Activated naive CD8-positive, alpha-beta T cell (primary cell): ENCODE results near the gene BCAS3.
"Not testable (repeated sequence)": the region's sequence is repeated elsewhere in the genome, so short reads cannot be mapped to it uniquely, and the experiment has no call there.

Experiments used
- H3K27ac Mint-ChIP-seq: one replicate; pipeline ENCODE4 v1.8.0; 2021; ENCODE audit warnings: mixed read lengths
- H3K27me3 Mint-ChIP-seq: one replicate; pipeline ENCODE4 v1.8.0; 2021; ENCODE audit warnings: mixed read lengths
- H3K36me3 Mint-ChIP-seq: one replicate; pipeline ENCODE4 v1.8.0; 2021; ENCODE audit warnings: mixed read lengths
- H3K4me1 Mint-ChIP-seq: one replicate; pipeline ENCODE4 v1.8.0; 2021; ENCODE audit warnings: low read depth, mixed read lengths
- H3K4me3 Mint-ChIP-seq: one replicate; pipeline ENCODE4 v1.8.0; 2021; ENCODE audit warnings: mild to moderate bottlenecking, mixed read lengths
- H3K9me3 Mint-ChIP-seq: one replicate; pipeline ENCODE4 v1.8.0; 2021; ENCODE audit warnings: low read depth, mixed read lengths

The BCAS3 gene

DNA sequence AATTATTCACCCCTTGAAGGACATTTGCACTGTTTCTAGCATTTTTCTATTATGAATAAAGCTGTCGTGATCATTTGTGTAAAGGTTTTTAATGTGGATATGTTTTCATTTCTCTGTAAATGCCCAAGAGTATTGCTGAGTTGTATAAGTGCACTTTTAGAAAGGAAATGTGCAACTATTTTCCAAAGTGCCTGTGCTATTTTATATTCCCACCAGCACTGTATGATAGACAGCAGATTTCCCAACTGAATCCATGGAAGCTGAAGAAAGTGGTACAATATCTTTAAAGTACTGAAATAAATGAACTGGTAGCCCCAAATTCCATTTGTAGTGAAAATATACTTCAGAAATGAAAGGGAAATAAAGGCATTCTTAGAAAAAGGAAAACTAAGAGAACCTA is 238.4 kb downstream of the BCAS3 start:
- Mint-ChIP-seq H3K27me3 (no peaks in the 10 kb centered on the region), H3K27ac (no peak overlapping the region), H3K36me3 (peaks cover 29% of the 10 kb centered on the region)

DNA sequence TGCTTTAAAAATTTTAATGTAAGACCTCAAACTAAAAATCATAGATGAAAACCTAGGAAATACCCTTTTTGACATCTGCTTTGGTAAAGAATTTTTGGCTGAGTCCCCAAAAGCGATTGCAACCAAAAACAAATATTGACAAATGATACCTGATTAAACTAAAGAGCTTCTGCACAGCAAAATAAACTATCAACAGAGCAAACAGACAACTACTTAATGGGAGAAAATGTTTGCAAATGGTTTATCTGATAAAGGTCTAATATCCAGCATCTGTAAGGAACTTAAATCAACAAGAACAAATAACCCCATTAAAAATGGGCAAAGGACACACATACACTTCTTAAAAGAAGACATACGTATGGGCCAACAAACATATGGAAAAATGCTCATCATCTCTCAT is 242.5 kb downstream of the BCAS3 start:
- Mint-ChIP-seq H3K9me3 (peaks cover 6% of the 10 kb centered on the region), H3K4me1 (no peaks in the 10 kb centered on the region), H3K27me3 (no peaks in the 10 kb centered on the region), H3K27ac (no peak overlapping the region), H3K4me3 (no peak overlapping the region), H3K36me3 (peaks cover 19% of the 10 kb centered on the region)

More for the DNA sequence above, 238.4 kb downstream of the BCAS3 start:
- no peaks in the 10 kb centered on the region for H3K4me1 Mint-ChIP-seq
- H3K4me3 Mint-ChIP-seq = no peak overlapping the region
- peaks cover 6% of the 10 kb centered on the region for H3K9me3 Mint-ChIP-seq

DNA sequence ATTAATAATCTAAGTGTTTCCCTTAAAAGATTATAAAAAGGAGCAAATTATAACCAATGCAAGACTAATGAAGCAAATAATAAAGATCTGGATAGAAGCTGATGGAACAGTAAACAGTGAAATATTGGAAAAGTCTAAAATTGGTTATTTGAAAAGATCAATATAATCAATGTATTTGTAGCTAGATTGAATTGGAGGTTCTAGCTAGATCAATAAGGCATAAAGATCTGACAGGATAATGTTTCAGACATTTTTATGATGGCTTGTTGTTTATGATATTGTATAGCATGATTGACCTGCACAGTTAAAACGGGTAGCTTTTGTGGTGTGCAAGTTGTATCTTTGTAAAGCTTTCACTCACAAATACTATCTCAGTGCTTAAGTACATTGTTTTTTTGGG is 245.3 kb downstream of the BCAS3 start:
- H3K9me3 Mint-ChIP-seq = no peaks in the 10 kb centered on the region
- no peaks in the 10 kb centered on the region for H3K4me1 Mint-ChIP-seq
- H3K4me3 Mint-ChIP-seq = no peak overlapping the region
- H3K27ac Mint-ChIP-seq = no peak overlapping the region
- peaks cover 11% of the 10 kb centered on the region for H3K36me3 Mint-ChIP-seq
- H3K27me3 Mint-ChIP-seq = no peaks in the 10 kb centered on the region

DNA sequence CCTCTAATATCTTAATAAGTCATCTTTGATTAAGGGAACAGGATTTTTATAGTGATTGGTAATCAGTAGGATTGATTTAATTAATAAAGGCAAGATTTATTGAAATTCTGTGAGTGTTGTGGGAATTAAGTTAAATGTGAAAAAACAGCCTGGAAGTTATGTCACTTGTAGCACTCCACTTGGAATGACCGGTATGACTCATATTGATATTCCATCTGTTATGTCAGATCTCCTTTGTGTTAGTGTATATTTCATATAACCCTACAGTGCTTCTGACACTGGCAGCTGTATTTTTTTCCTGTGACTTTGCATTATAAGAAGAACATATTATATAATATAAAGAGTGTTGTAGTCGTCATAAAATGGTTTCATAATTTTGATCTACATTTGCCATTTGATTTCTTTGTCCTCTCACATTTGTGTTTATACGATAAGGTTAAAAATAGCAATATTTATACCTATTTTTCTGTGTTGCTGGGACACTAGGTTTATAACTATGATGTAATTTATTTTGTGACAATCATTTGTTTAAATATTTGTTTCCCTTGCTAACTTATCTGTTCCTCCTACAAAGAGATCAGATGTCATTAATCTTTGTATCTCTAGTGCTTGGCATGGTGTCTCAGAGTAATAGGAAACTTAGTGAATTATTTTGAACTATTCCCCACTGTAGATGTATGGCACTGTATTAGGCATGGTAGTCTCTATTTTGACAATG is 249.0 kb downstream of the BCAS3 start:
- Mint-ChIP-seq H3K4me3 (no peak overlapping the region), H3K9me3 (no peaks in the 10 kb centered on the region), H3K27me3 (no peaks in the 10 kb centered on the region), H3K36me3 (peaks cover 9% of the 10 kb centered on the region), H3K27ac (no peak overlapping the region), H3K4me1 (no peaks in the 10 kb centered on the region)

DNA sequence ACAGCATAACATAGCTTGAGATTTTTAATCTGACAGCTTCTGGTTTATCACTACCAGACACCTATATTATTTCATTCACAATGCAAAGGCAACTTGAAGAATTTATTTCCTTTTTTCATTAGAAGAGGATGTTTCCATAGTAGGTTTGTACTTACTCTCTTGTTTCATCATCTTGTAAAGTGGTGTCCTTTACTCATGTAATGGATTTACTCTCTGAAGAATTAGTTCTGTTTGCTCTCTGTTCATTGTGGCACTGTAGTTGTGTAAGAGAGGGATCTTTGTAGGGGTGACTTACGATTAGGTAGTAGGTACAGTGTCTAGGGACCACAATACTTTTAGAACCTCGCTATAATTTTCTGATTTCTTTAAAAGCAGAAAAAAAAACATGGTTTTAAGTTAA is 256.1 kb downstream of the BCAS3 start:
- no peaks in the 10 kb centered on the region for H3K9me3 Mint-ChIP-seq
- peaks cover 10% of the 10 kb centered on the region for H3K36me3 Mint-ChIP-seq
- no peak overlapping the region for H3K4me3 Mint-ChIP-seq
- H3K27ac Mint-ChIP-seq = no peak overlapping the region
- no peaks in the 10 kb centered on the region for H3K27me3 Mint-ChIP-seq
- no peaks in the 10 kb centered on the region for H3K4me1 Mint-ChIP-seq

DNA sequence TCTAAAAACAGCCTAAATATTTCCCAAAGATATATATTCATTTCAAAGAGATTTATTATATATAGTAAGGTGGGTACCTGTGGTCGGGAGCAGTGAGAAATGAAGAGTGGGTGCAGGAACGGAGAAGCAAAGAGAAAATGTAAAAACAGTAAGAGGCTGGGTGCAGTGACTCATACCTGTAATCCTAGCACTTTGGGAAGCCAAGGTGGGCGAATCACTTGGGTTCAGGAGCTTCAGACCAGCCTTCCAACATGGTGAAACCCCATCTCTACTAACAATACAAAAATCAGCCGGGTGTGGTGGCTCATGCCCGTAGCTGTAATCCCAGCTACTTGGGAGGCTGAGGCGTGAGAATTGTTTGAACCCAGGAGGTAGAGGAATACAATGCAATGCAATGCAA is 257.1 kb downstream of the BCAS3 start:
- no peak overlapping the region for H3K27ac Mint-ChIP-seq
- H3K9me3 Mint-ChIP-seq = no peaks in the 10 kb centered on the region
- H3K27me3 Mint-ChIP-seq = no peaks in the 10 kb centered on the region
- H3K4me1 Mint-ChIP-seq = no peaks in the 10 kb centered on the region
- H3K36me3 Mint-ChIP-seq = peaks cover 13% of the 10 kb centered on the region
- H3K4me3 Mint-ChIP-seq = no peak overlapping the region

DNA sequence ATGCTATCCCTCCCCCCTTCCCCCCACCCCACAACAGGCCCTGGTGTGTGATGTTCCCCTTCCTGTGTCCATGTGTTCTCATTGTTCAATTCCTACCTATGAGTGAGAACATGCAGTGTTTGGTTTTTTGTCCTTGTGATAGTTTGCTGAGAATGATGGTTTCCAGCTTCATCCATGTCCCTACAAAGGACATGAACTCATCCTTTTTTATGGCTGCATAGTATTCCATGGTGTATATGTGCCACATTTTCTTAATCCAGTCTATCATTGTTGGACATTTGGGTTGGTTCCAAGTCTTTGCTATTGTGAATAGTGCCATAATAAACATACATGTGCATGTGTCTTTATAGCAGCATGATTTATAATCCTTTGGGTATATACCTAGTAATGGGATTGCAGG is 258.3 kb downstream of the BCAS3 start:
- peaks cover 13% of the 10 kb centered on the region for H3K36me3 Mint-ChIP-seq
- not testable (repeated sequence) for H3K4me3 Mint-ChIP-seq, H3K4me1 Mint-ChIP-seq, H3K27me3 Mint-ChIP-seq, H3K9me3 Mint-ChIP-seq, H3K27ac Mint-ChIP-seq

DNA sequence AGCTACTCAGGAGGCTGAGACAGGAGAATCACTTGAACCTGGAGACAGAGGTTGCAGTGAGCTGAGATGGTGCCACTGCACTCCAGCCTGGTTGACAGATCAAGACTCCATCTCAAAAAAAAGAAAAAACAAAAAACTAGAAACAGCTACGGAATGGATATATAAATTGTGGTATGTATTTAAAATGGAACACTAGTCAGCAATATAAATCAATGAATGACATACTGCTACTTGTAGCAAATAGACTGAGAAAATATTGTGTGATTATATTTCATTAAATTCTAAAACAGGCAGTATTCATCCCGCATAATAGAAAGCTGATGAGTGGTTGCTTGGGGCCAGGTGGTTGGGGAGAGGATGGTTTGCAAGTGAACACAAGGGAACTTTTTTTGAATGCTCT is 261.7 kb downstream of the BCAS3 start:
- Mint-ChIP-seq H3K27me3 (no peaks in the 10 kb centered on the region), H3K4me1 (no peaks in the 10 kb centered on the region), H3K27ac (no peak overlapping the region), H3K4me3 (no peak overlapping the region), H3K36me3 (peaks cover 13% of the 10 kb centered on the region), H3K9me3 (no peaks in the 10 kb centered on the region)

DNA sequence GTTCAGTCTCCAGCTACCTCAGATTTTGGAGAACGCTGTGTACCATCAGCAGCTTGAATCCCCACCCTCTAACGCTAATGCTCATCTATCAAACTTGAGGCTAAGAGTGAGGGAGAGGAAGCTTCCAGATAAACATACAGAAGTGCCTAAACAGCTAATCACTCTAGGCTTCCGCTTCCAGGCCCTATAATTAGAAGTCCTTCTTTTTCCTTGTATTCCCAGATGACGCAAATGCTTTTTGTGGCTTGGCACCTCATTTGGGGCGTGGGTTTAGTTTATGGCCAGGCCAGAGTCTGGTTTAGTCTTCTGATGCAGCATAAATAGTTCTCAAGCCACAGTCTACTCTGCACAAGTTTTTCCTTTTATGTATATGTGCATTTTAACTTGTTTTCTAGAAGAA is 263.4 kb downstream of the BCAS3 start:
- Mint-ChIP-seq H3K4me3 (no peak overlapping the region), H3K9me3 (no peaks in the 10 kb centered on the region), H3K36me3 (peaks cover 10% of the 10 kb centered on the region), H3K4me1 (no peaks in the 10 kb centered on the region), H3K27ac (no peak overlapping the region), H3K27me3 (no peaks in the 10 kb centered on the region)

DNA sequence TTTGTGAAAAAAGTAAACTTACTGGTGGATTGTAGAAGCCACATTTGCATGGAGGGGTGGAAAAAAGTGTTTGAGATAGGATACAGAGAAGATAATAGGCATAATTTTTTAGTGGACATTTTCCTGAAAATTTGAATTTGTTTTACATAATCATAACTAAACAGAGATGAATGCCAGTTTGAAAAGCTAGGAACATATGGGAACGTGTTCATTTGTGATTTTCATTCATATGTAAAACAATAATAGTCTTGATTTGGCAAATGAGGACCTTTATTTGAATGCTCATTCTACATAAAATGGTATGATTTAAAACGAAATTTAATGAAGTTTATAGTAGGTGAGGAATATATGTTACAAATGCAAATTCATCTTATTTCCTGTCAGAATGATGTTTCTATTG is 263.9 kb downstream of the BCAS3 start:
- peaks cover 10% of the 10 kb centered on the region for H3K36me3 Mint-ChIP-seq
- H3K4me3 Mint-ChIP-seq = no peak overlapping the region
- H3K27me3 Mint-ChIP-seq = no peaks in the 10 kb centered on the region
- H3K9me3 Mint-ChIP-seq = no peaks in the 10 kb centered on the region
- H3K4me1 Mint-ChIP-seq = no peaks in the 10 kb centered on the region
- H3K27ac Mint-ChIP-seq = no peak overlapping the region

DNA sequence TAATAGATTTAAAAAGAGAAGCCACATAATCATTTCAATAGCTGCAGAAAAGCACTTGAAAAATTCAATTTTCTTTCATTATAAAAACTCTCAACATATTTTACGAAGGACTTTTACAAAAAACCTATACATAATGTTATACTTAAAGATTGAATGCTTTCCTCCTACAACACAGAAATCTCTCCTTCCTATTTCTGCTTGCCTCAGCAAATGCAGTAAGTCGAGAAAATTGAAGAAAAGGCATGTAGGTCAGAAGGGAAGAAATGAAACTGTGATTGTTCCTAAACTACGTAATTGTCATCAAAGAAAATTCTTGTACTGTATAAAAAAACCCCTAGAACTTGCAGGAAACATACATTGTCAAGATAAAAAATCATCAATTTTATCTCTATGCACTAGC is 267.1 kb downstream of the BCAS3 start:
- Mint-ChIP-seq H3K4me1 (no peaks in the 10 kb centered on the region), H3K36me3 (peaks cover 9% of the 10 kb centered on the region), H3K4me3 (no peak overlapping the region), H3K9me3 (no peaks in the 10 kb centered on the region), H3K27ac (no peak overlapping the region), H3K27me3 (no peaks in the 10 kb centered on the region)

DNA sequence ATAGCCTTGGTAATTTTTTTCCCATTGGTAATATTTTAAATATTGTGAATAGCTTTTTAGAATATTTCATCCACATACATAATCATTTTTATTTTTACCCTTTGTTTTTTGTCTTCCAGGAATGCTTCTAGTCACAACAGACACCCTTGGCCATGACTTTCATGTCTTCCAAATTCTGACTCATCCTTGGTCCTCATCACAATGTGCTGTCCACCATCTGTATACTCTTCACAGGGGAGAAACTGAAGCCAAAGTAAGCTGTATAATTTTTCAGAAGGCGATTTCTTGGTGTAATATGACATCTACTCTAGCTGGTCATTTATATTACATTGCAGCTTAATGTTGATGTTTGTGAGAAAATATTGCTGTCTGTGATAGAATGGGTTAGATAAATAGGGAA is 269.4 kb downstream of the BCAS3 start:
- no peaks in the 10 kb centered on the region for H3K4me1 Mint-ChIP-seq
- peaks cover 7% of the 10 kb centered on the region for H3K36me3 Mint-ChIP-seq
- H3K27me3 Mint-ChIP-seq = no peaks in the 10 kb centered on the region
- H3K9me3 Mint-ChIP-seq = no peaks in the 10 kb centered on the region
- H3K4me3 Mint-ChIP-seq = no peak overlapping the region
- no peak overlapping the region for H3K27ac Mint-ChIP-seq

DNA sequence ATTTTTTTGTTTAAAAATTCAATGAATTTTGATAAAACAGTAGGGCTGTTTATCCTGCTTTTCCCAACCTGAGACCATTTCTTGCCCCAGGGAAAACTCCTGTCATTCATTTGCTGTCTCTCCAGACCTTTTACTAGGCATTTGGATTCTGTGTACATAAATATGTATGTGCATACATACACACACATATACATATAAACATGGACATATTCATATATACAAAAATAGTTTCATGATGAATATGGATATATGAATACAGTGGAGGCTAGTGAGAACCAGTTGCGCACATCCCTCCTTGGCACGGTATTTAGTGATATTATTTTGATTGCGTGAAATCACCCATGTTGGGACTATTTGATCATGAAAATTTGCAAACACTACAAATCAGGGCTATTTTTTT is 269.9 kb downstream of the BCAS3 start:
- H3K27ac Mint-ChIP-seq = no peak overlapping the region
- no peaks in the 10 kb centered on the region for H3K27me3 Mint-ChIP-seq
- H3K4me3 Mint-ChIP-seq = no peak overlapping the region
- H3K4me1 Mint-ChIP-seq = no peaks in the 10 kb centered on the region
- H3K9me3 Mint-ChIP-seq = peaks cover under 1% of the 10 kb centered on the region
- peaks cover 7% of the 10 kb centered on the region for H3K36me3 Mint-ChIP-seq

DNA sequence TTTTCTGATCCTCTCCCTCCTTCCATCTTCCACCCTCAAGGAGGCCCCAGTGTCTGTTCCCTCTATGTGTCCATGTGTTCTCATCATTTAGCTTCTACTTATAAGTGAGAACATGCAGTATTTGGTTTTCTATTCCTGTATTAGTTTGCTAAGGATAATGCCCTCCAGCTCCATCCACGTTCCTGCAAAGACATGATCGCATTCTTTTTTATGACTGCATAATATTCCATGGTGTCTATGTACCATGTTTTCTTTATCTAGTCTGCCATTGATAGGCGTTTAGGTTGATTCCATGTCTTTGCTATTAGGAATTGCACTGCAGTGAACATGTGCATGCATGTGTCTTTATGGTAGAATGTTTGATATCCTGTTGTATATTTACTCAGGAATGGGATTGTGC is 275.1 kb downstream of the BCAS3 start:
- no peaks in the 10 kb centered on the region for H3K27me3 Mint-ChIP-seq
- peaks cover 8% of the 10 kb centered on the region for H3K36me3 Mint-ChIP-seq
- H3K9me3 Mint-ChIP-seq = peaks cover 4% of the 10 kb centered on the region
- no peaks in the 10 kb centered on the region for H3K4me1 Mint-ChIP-seq
- no peak overlapping the region for H3K4me3 Mint-ChIP-seq
- no peak overlapping the region for H3K27ac Mint-ChIP-seq

DNA sequence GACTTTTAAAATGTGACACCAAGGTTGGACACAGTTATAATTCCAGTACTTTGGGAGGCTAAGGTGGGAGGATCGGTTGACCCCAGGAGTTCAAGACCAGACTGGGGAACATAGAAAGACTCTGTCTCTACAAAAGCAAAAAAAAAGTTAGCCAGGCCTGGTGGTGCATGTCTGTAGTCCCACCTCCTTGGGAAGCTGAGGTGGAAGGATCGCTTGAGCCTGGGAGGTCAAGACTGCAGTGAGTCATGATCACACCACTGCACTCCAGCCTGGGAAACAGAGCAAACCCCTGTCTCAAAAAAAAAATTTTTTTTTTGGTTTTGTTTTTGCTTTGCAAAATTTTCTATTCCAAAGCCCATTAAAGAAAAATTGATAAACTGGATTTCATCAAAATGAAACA is 281.4 kb downstream of the BCAS3 start:
- no peak overlapping the region for H3K4me3 Mint-ChIP-seq
- H3K27ac Mint-ChIP-seq = no peak overlapping the region
- H3K27me3 Mint-ChIP-seq = no peaks in the 10 kb centered on the region
- H3K36me3 Mint-ChIP-seq = peaks cover 26% of the 10 kb centered on the region
- H3K4me1 Mint-ChIP-seq = no peaks in the 10 kb centered on the region
- peaks cover 9% of the 10 kb centered on the region for H3K9me3 Mint-ChIP-seq

DNA sequence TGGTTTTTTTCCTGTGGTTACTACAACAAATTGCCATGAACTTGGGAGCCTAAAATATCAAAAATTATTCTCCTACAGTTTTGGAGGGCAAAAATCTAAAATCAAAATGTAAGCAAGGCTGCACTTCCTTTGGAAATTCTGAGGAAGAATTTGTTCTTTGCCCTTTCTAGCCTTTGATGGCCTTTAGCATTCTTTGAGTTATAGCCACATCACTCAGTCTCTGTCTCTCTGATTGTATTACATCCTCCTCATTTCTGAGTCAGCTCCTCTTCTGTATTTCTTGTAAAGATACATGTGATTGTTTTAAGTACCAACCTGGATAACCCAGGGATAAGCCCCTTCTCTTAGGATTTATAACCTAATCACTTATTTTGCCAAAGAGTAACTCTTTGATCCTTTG is 282.0 kb downstream of the BCAS3 start:
- Mint-ChIP-seq H3K9me3 (peaks cover 9% of the 10 kb centered on the region), H3K36me3 (peaks cover 29% of the 10 kb centered on the region)

More for the DNA sequence above, 282.0 kb downstream of the BCAS3 start:
- H3K4me3 Mint-ChIP-seq = no peak overlapping the region
- no peaks in the 10 kb centered on the region for H3K27me3 Mint-ChIP-seq
- H3K4me1 Mint-ChIP-seq = no peaks in the 10 kb centered on the region
- H3K27ac Mint-ChIP-seq = no peak overlapping the region
